Ishikawa (cell line): ENCODE data around the gene BFSP1.

Source experiments
- CREB1 ChIP-seq: IDR thresholded peaks from 2 replicates; pipeline ENCODE4 v1.6.1; 2012; ENCODE audit warnings: low read depth
- EP300 ChIP-seq: IDR thresholded peaks from 2 replicates; pipeline ENCODE4 v1.6.1; 2012; ENCODE audit warnings: borderline replicate concordance
- RAD21 ChIP-seq: IDR thresholded peaks from 2 replicates; pipeline ENCODE4 v1.6.1; 2012; ENCODE audit warnings: low read depth
- REST ChIP-seq: IDR thresholded peaks from 2 replicates; pipeline ENCODE4 v1.6.1; 2012; ENCODE audit warnings: low read depth, mild to moderate bottlenecking
- TAF1 ChIP-seq: IDR thresholded peaks from 2 replicates; pipeline ENCODE4 v1.6.1; 2012; ENCODE audit warnings: low read depth, mild to moderate bottlenecking
- USF1 ChIP-seq: IDR thresholded peaks from 2 replicates; pipeline ENCODE4 v1.6.1; 2012
- YY1 ChIP-seq: IDR thresholded peaks from 2 replicates; pipeline ENCODE4 v1.6.1; 2012; ENCODE audit warnings: low read depth

- no peak for TF ChIP-seq YY1
- no peak for TF ChIP-seq REST
- TF ChIP-seq USF1: no peak
- no peak for TF ChIP-seq TAF1
- no peak for TF ChIP-seq RAD21
- no peak for TF ChIP-seq EP300
- TF ChIP-seq CREB1: no peak
Measured at GRCh38 chr20:17541596-17541995, 10.4 kb upstream of the BFSP1 start.
